Erythroblast (primary cell): ENCODE data around the gene GFOD2.

Experiments used
- DNase-seq, 2 experiments: peaks; one replicate each; lab custom pipeline; 2025; lab: John Stamatoyannopoulos, UW
- GATA1 ChIP-seq: IDR thresholded peaks from 2 replicates; pipeline ENCODE4 v1.6.1; 2011; ENCODE audit warnings: low read depth, mild to moderate bottlenecking, control low read depth, low read length, moderate library complexity
- POLR2A ChIP-seq: IDR thresholded peaks from 2 replicates; pipeline ENCODE4 v1.6.1; 2011; ENCODE audit warnings: mild to moderate bottlenecking, low read length

Gene GFOD2

GRCh38 chr16:67666559-67667452 is 52.3 kb downstream of the GFOD2 start, which contains the start of the genes C16orf86 and ENKD1:
Gene C16orf86, plus strand, starts transcription at chr16:67666814. Its CDS starts 157 bp downstream, at chr16:67666971.
Gene ENKD1, minus strand, starts transcription at chr16:67666750. Its CDS starts 308 bp downstream, at chr16:67666442.
- DNase-seq: peak; percentile 82 to 86
- TF ChIP-seq GATA1: no peak
- no peak for TF ChIP-seq POLR2A

DNA sequence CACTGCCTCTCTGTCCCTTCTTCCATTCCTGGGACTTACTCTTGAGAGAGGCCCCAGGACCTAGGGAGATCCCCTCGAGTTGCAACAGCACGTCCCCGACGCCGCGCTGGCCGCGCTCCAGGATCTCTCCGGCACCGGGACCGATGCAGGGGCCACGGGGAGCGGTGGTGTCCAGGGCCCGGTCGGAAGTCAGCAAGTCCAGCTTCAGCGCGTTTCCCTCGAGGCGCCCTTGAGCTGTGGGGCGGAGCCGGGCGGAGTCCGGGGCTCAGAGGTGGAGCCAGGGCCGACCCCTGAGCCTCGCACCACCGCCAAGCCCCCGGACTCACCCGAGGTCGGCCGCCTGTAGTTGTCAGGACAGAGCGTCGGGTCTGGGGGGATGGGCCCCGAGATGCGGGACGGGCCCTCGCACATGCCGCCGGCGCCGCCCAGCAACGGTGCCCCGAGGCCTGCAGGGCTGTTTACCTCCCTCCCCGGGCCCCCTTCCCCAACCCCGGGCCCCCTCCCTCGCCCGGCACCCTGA is 53.0 kb downstream of the GFOD2 start:
- TF ChIP-seq GATA1 (no peak), POLR2A (no peak)
- peak; percentile 50 to 64 for DNase-seq

DNA sequence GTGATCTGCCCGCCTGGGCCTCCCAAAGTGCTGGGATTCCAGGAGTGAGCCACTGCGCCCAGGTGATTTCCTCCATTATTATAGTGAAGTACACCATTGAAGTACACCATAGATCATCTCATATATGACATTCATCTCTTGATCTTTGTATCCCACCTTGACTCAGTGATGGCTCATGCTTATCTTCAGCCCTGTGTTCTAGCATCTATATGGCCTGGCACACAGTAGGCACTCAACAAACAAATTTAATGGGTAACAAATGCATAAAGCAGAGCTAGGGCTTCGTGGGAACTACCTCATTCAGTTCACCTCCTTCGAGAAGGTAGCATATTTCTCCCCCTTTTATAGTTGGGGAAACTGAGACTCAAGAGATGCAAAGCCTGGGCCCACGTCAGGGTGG is 53.5 kb downstream of the GFOD2 start:
- no peak for DNase-seq
- no peak for TF ChIP-seq POLR2A
- no peak for TF ChIP-seq GATA1

DNA sequence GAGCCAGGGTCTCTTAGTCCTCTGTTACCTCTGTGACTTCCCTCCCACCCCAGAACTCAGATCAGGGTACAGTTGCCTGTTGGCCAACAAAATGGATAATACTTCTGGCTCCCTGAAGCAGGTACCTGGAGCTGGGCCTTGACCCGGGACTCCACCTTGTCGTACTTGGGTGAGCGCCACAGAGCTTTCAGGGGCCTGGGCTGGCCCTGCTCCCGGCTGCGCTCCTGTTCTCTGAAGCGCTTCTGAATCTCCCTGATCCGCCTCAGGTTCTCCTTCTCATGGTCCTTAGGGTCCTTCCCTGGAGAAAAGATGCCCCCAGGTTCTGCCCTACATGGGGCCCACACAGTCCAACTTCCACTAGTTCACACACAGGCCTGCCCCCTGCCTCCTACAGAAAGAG is 54.2 kb downstream of the GFOD2 start:
- DNase-seq: no peak

DNA sequence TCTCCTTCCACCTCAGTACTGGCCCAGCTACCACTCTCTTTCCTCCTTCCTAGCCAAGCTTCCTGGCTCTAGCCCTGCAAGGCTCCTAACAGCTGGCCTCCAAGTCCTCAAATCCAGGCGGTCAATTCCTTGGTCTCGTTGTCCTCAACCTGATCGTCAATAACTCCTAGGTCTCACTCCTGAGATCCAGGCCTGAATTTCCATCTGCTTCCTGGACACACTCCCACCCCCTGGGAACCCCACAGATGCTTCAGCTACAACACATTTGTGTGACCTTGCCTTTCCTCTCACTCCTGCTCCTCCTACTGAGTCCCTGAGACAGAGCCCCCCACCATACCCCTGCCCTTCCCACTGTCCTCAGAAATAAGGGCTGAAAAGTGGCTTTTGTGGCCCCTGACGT is 54.9 kb downstream of the GFOD2 start:
- no peak for TF ChIP-seq POLR2A
- no peak for TF ChIP-seq GATA1
- no peak for DNase-seq

More for the DNA sequence above, 54.2 kb downstream of the GFOD2 start:
- TF ChIP-seq POLR2A (no peak), GATA1 (no peak)

- TF ChIP-seq GATA1 (no peak), POLR2A (no peak)
- no peak for DNase-seq
These were observed 55.3 kb downstream of the GFOD2 start for GRCh38 chr16:67663877-67664222.

- DNase-seq: peak; percentile 41 to 42
- TF ChIP-seq POLR2A: no peak
- no peak for TF ChIP-seq GATA1
These were observed 55.8 kb downstream of the GFOD2 start for GRCh38 chr16:67663151-67663876.

- TF ChIP-seq GATA1 (no peak), POLR2A (no peak)
- no peak for DNase-seq
These were observed 56.5 kb downstream of the GFOD2 start for GRCh38 chr16:67662653-67663010.

- no peak for TF ChIP-seq GATA1
- TF ChIP-seq POLR2A: no peak
- DNase-seq: no peak
These were observed 57.0 kb downstream of the GFOD2 start for GRCh38 chr16:67661886-67662652.

DNA sequence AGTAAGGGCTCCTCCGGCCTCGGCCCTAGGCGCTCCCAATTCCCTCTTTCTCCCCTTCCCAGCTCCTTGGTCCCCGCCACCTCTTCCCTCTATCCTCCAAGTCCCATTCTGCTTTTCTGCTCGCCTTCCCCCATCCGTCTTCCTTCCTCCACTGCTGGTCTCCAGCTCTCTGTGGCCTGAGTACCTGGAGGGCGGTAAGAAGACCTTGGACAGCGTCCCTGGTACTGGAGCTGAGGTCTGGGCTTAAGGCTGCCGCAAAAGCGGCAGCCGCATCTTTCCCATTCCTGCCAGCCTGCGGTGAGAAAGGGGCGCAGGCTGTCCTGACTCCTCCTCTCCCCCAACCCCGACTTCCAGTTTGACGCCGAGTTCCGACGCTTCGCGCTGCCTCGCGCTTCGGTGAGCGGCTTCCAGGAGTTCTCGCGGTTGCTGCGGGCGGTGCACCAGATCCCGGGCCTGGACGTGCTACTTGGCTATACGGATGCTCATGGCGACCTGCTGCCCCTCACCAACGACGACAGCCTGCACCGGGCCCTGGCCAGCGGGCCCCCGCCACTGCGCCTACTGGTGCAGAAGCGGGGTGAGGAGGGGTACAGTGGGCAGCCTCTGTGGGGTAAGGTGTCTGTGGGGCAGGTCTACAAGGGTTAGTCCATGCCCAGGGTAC is 57.9 kb downstream of the GFOD2 start:
- TF ChIP-seq GATA1 (no peak), POLR2A (no peak)
- peak; percentile 62 to 69 for DNase-seq

DNA sequence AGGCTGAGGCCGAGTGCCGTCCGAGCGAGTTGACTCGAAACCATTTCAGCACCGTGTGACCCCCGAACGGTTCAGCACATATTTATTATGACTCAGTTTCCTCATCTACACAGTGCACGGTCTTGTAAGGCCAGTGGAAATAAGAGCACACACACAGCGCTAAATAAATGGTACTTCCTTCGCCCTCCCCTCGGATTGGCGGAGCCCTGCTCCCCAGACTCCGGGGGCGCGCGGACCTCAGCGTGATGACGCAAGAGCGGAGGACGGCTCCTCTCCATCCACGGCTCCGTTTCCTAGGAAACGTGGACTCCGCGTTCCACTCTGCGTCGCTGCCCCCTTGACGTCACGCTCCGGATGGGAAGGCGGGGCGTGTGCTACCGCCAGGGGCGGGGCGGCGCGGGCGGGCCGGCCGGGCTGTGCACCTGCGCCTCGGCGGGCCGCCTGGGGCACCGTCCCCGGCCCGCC is 58.5 kb downstream of the GFOD2 start, which contains the start of gene PARD6A:
TSS of gene PARD6A (plus strand) at position 397 of the 465 bp plus-strand sequence. CDS start 79 bp downstream, outside the sequence.
- TF ChIP-seq POLR2A (peak; percentile 79), GATA1 (no peak)
- DNase-seq: peak; percentile 95 to 96
